Smooth muscle cell (in vitro differentiated cells): Measurements from ENCODE around the gene C1S. TPM values are rescaled to one million over a fixed set of nuclear protein-coding genes. Genes with fewer than 3 reads are reported as not detected.

Source experiments
- DNase-seq: peaks from one replicate; lab custom pipeline; 2025; ENCODE audit not compliant: unreplicated experiment; lab: John Stamatoyannopoulos, UW
- H2AFZ ChIP-seq: fragments of 200-600 bp; sonication (generic); 2 replicates; pipeline ENCODE4 v1.6.0; 2016; ENCODE audit warnings: antibody characterized with exemption, low read depth, mild to moderate bottlenecking
- H3F3A ChIP-seq: fragments of 200-600 bp; sonication (generic); 2 replicates; pipeline ENCODE4 v1.6.0; 2017; ENCODE audit warnings: antibody characterized with exemption, low read depth
- H3K27ac ChIP-seq: fragments of 200-600 bp; sonication (generic); 2 replicates; pipeline ENCODE4 v1.5.1; 2016; ENCODE audit warnings: low read depth, mild to moderate bottlenecking
- H3K27me3 ChIP-seq: fragments of 200-600 bp; sonication (generic); 2 replicates; pipeline ENCODE4 v1.6.1; 2016; ENCODE audit warnings: low read depth, mild to moderate bottlenecking
- H3K36me3 ChIP-seq: fragments of 200-600 bp; sonication (generic); 2 replicates; pipeline ENCODE4 v1.5.1; 2016; ENCODE audit warnings: low read depth
- H3K4me1 ChIP-seq: fragments of 200-600 bp; sonication (generic); 2 replicates; pipeline ENCODE4 v1.5.1; 2016; ENCODE audit warnings: low read depth
- H3K4me2 ChIP-seq: fragments of 200-600 bp; sonication (generic); 2 replicates; pipeline ENCODE4 v1.6.0; 2016; ENCODE audit warnings: mild to moderate bottlenecking
- H3K4me3 ChIP-seq: fragments of 200-600 bp; sonication (generic); 2 replicates; pipeline ENCODE4 v1.5.1; 2016; ENCODE audit warnings: mild to moderate bottlenecking
- H3K79me2 ChIP-seq: fragments of 200-600 bp; sonication (generic); 2 replicates; pipeline ENCODE4 v1.6.0; 2016; ENCODE audit warnings: low read depth, mild to moderate bottlenecking
- H3K9ac ChIP-seq: fragments of 200-600 bp; sonication (generic); 2 replicates; pipeline ENCODE4 v1.6.0; 2016; ENCODE audit warnings: low read depth
- H3K9me3 ChIP-seq: fragments of 200-600 bp; sonication (generic); replicated peaks from 2 replicates; pipeline ENCODE4 v1.5.1; 2016; ENCODE audit warnings: low read depth
- H4K20me1 ChIP-seq: fragments of 200-600 bp; sonication (generic); 2 replicates; pipeline ENCODE4 v1.6.0; 2016; ENCODE audit warnings: low read depth
- WGBS: methylation state at CpG from one replicate; pipeline ENCODE4 v1.1.7; 2016; ENCODE audit warnings: low lambda C conversion rate; 5-methylcytosine and 5-hydroxymethylcytosine counted together
- polyA plus RNA-seq: library from polyadenylated mRNA; unstranded; fragments of >200 nt; fragmentation: Nextera tagmentation; extraction: Ambion mirVana; gene quantifications from 2 replicates; pipeline ENCODE4 v1.2.1, GENCODE V29; 2016
- total RNA-seq: library from RNA; depleted of rRNA; stranded (reverse); fragments of >200 nt; gene quantifications from 2 replicates; pipeline ENCODE4 v1.2.3, GENCODE V29; 2014
- TF ChIP-seq, protein P1 (sequence below): fragments of 200-600 bp; sonication (generic); IDR thresholded peaks from 2 replicates; pipeline ENCODE4 v1.5.1; 2017; ENCODE audit warnings: borderline replicate concordance, mild to moderate bottlenecking, antibody characterized with exemption; ENCODE audit not compliant: insufficient read depth, poor library complexity, severe bottlenecking

The C1S gene
- total and polyA plus RNA-seq, 2 experiments from 2014 or later: 38.5 to 69.2 TPM

DNA sequence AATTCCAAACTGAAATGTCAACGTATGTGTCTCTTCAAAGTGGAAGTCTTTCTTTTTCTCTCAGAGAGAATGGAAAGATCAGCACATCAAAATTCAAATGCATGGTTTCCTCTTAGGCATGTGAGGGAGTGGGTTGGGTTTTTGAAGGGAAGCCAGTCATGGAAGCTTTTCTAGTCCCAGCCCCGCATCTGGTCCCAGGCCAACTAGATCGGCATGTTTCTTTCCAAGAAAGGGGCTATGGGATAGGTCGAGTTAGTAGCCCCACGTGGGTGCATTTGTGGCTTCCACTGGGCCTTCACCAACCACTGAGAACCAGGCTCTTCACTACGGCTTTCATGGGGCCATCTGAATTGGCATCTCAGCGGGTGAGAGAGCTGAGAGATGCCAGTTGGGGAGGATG, 6.6 kb downstream of the C1S start:
- no peak overlapping the region for H3K4me3 ChIP-seq

DNA sequence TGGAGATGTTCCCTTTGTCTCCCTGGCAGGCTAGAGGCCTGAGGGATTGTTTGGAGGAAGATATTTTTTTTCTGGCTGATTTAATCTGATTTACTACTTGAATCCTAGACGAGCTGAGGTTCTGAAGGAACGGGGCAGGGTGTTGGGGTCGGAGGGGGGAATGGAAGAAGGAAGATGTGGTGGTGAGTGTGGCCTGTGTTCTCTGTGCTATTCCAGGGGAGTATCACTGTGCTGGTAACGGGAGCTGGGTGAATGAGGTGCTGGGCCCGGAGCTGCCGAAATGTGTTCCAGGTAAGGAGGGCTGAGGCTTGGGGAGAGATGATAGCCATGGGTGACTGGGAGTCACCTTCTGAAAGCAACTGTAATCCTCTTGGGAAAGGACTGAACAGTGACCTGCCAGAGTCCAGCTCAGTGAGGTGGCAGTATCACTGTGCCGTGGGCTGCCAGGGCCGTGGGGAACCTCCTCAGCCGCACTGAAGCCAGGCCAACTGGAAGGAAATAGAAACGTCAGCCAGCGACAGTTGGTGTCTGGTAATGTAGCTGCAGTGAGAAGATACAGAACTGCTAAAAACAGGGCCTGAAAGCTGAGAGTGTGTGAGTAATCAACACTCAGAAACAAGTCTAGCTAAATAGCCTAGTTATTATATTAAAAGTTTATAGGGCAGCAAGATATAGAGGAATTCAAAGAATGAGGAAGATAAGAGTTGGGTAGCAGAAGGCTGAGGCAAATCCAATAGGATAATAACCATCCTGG, 7.9 kb downstream of the C1S start:
- H4K20me1 ChIP-seq: no peaks in the 10 kb centered on the region
- no peaks in the 10 kb centered on the region for H3K36me3 ChIP-seq
- no peaks in the 10 kb centered on the region for H3K27me3 ChIP-seq
- no peak for DNase-seq
- H3K4me1 ChIP-seq: no peaks in the 10 kb centered on the region
- TF ChIP-seq, protein P1, sequence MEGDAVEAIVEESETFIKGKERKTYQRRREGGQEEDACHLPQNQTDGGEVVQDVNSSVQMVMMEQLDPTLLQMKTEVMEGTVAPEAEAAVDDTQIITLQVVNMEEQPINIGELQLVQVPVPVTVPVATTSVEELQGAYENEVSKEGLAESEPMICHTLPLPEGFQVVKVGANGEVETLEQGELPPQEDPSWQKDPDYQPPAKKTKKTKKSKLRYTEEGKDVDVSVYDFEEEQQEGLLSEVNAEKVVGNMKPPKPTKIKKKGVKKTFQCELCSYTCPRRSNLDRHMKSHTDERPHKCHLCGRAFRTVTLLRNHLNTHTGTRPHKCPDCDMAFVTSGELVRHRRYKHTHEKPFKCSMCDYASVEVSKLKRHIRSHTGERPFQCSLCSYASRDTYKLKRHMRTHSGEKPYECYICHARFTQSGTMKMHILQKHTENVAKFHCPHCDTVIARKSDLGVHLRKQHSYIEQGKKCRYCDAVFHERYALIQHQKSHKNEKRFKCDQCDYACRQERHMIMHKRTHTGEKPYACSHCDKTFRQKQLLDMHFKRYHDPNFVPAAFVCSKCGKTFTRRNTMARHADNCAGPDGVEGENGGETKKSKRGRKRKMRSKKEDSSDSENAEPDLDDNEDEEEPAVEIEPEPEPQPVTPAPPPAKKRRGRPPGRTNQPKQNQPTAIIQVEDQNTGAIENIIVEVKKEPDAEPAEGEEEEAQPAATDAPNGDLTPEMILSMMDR: no peak
- H3K4me2 ChIP-seq: peak overlapping the region; percentile 50
- no peak overlapping the region for H3K9ac ChIP-seq
- no peaks in the 10 kb centered on the region for H3K9me3 ChIP-seq
- H3K4me3 ChIP-seq: no peak overlapping the region
- WGBS: 53% methylated on average over 11 of the region's 11 CpGs
- peaks cover 10% of the 10 kb centered on the region for H3F3A ChIP-seq
- H2AFZ ChIP-seq: no peak overlapping the region
- no peaks in the 10 kb centered on the region for H3K79me2 ChIP-seq
- peak overlapping the region; percentile 66 for H3K27ac ChIP-seq

More for the DNA sequence above, 6.6 kb downstream of the C1S start:
- H3K9ac ChIP-seq: no peak overlapping the region
- no peaks in the 10 kb centered on the region for H3K27me3 ChIP-seq
- 88% methylated on average over 7 of the region's 7 CpGs for WGBS
- H3K4me2 ChIP-seq: no peak overlapping the region
- H3K4me1 ChIP-seq: no peaks in the 10 kb centered on the region
- H3K9me3 ChIP-seq: no peaks in the 10 kb centered on the region
- H4K20me1 ChIP-seq: no peaks in the 10 kb centered on the region
- DNase-seq: no peak
- no peaks in the 10 kb centered on the region for H3K36me3 ChIP-seq
- TF ChIP-seq, protein P1: no peak
- no peak overlapping the region for H2AFZ ChIP-seq
- no peaks in the 10 kb centered on the region for H3K79me2 ChIP-seq
- H3K27ac ChIP-seq: no peak overlapping the region
- peaks cover 10% of the 10 kb centered on the region for H3F3A ChIP-seq

DNA sequence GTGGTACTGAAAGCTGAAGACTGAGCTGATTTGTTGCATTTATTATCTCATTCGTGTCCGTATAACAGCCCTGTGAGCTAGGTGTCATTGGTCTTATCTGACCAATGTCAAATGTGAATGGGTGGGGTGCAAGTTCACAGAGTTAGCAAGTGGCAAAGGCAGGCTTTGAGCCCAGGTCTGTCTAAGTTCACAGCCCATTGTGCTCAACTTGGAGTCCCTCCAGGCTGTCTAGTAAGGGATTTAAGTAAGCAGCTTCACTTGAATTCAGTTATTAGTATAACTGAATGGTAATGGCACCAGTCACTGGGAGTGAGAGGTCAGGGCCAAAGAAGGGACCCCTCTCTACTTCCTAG, 8.5 kb downstream of the C1S start:
- TF ChIP-seq, protein P1: no peak
- Histone ChIP-seq H3K36me3 (no peaks in the 10 kb centered on the region), H3K9me3 (no peaks in the 10 kb centered on the region), H3K27me3 (no peaks in the 10 kb centered on the region), H3K4me2 (peak overlapping the region; percentile 50), H3K4me1 (no peaks in the 10 kb centered on the region), H3F3A (peaks cover 10% of the 10 kb centered on the region), H3K9ac (no peak overlapping the region), H3K79me2 (no peaks in the 10 kb centered on the region), H3K27ac (no peak overlapping the region), H2AFZ (no peak overlapping the region), H4K20me1 (no peaks in the 10 kb centered on the region), H3K4me3 (no peak overlapping the region)
- no peak for DNase-seq
- 16% methylated on average over 2 of the region's 2 CpGs for WGBS

DNA sequence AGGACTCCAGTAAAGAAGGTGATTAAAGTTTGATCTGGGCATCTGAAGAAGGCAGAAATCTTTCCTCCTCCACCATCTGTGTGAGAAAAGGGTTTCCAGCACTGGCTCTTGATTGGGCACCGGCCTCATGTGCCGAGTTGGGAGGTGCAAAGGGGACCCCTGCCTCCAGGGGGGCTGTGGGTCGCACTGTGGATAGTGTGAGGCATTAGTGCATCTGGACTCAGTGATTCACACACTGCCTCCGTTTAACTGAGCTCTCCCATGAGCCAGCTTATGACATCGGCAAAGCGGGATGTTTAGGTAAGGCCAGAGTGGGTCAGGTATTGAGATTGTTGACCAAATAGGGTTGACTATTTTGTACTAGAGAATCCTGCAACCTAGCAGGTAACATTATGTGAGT, 8.9 kb downstream of the C1S start:
- no peaks in the 10 kb centered on the region for H4K20me1 ChIP-seq
- H2AFZ ChIP-seq: no peak overlapping the region
- H3K36me3 ChIP-seq: no peaks in the 10 kb centered on the region
- no peak for DNase-seq
- no peak overlapping the region for H3K4me2 ChIP-seq
- H3K9me3 ChIP-seq: no peaks in the 10 kb centered on the region
- H3F3A ChIP-seq: peaks cover 10% of the 10 kb centered on the region
- no peak overlapping the region for H3K27ac ChIP-seq
- TF ChIP-seq, protein P1: no peak
- H3K9ac ChIP-seq: no peak overlapping the region
- no peaks in the 10 kb centered on the region for H3K4me1 ChIP-seq
- WGBS: 92% methylated on average over 6 of the region's 6 CpGs
- H3K27me3 ChIP-seq: no peaks in the 10 kb centered on the region
- no peaks in the 10 kb centered on the region for H3K79me2 ChIP-seq
- H3K4me3 ChIP-seq: no peak overlapping the region
